Neural crest cell (in vitro differentiated cells): ENCODE results near the gene CBFA2T2. TPM values are rescaled to one million over a fixed set of nuclear protein-coding genes. Genes with fewer than 3 reads are reported as not detected.
"Not testable (repeated sequence)": the region's sequence is repeated elsewhere in the genome, so short reads cannot be mapped to it uniquely, and the experiment has no call there.

ENCODE experiments used
- DNase-seq: peaks from one replicate; pipeline ENCODE4 v3.0.0; 2021; ENCODE audit warnings: low read depth, mixed read lengths, low spot score
- H3K27ac Mint-ChIP-seq: one replicate; pipeline ENCODE4 v1.8.0; 2021; ENCODE audit warnings: mild to moderate bottlenecking, mixed read lengths; ENCODE audit not compliant: unreplicated experiment
- H3K27me3 Mint-ChIP-seq: 2 replicates; pipeline ENCODE4 v1.8.0; 2021; ENCODE audit warnings: low read depth, mild to moderate bottlenecking, mixed read lengths
- H3K36me3 Mint-ChIP-seq: 2 replicates; pipeline ENCODE4 v1.8.0; 2021; ENCODE audit warnings: low read depth, mild to moderate bottlenecking, mixed read lengths
- H3K4me1 Mint-ChIP-seq: 2 replicates; pipeline ENCODE4 v1.8.0; 2021; ENCODE audit warnings: mixed read lengths
- H3K4me3 Mint-ChIP-seq: one replicate; pipeline ENCODE4 v1.8.0; 2021; ENCODE audit warnings: mild to moderate bottlenecking, mixed read lengths
- H3K9me3 Mint-ChIP-seq: 2 replicates; pipeline ENCODE4 v1.8.0; 2021; ENCODE audit warnings: mixed read lengths
- total RNA-seq: library from RNA; stranded (reverse); gene quantifications from 2 replicates; pipeline ENCODE4 v1.2.1, GENCODE V29; 2021
- TF ChIP-seq, protein P1 (sequence below): fragments of 200-600 bp; sonication (generic); conservative IDR thresholded peaks from 2 replicates; pipeline ENCODE4 v1.5.0; 2021; ENCODE audit warnings: antibody characterized with exemption, mild to moderate bottlenecking

Gene CBFA2T2
- total RNA-seq, 1 donor from 2014 or later = 36.5 TPM

DNA sequence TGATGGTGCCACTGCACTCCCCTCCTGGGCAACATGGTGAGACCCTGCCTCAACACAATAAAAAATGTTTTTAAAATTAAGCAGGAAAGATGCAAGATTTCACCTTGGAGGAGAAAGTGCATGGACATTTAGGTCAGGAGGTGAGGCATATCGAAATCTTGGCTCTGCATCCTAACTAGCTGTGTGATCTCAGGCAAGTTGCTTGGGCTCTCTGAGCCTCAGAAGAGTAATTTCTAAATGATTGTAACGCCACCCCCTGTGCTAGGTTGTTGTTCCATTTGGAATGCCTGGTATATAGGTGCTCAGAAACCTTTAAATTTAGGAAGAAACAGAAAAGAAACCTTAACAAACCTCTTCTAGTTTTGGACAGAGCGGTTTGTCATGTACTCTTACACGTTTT is 136.3 kb downstream of the CBFA2T2 start:
- H3K4me1 Mint-ChIP-seq = no peaks in the 10 kb centered on the region
- TF ChIP-seq, protein P1, sequence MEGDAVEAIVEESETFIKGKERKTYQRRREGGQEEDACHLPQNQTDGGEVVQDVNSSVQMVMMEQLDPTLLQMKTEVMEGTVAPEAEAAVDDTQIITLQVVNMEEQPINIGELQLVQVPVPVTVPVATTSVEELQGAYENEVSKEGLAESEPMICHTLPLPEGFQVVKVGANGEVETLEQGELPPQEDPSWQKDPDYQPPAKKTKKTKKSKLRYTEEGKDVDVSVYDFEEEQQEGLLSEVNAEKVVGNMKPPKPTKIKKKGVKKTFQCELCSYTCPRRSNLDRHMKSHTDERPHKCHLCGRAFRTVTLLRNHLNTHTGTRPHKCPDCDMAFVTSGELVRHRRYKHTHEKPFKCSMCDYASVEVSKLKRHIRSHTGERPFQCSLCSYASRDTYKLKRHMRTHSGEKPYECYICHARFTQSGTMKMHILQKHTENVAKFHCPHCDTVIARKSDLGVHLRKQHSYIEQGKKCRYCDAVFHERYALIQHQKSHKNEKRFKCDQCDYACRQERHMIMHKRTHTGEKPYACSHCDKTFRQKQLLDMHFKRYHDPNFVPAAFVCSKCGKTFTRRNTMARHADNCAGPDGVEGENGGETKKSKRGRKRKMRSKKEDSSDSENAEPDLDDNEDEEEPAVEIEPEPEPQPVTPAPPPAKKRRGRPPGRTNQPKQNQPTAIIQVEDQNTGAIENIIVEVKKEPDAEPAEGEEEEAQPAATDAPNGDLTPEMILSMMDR = no peak
- H3K27me3 Mint-ChIP-seq = no peaks in the 10 kb centered on the region
- H3K9me3 Mint-ChIP-seq = no peaks in the 10 kb centered on the region
- H3K4me3 Mint-ChIP-seq = no peak overlapping the region
- no peak overlapping the region for H3K27ac Mint-ChIP-seq
- no peak for DNase-seq
- H3K36me3 Mint-ChIP-seq = peaks cover 24% of the 10 kb centered on the region

DNA sequence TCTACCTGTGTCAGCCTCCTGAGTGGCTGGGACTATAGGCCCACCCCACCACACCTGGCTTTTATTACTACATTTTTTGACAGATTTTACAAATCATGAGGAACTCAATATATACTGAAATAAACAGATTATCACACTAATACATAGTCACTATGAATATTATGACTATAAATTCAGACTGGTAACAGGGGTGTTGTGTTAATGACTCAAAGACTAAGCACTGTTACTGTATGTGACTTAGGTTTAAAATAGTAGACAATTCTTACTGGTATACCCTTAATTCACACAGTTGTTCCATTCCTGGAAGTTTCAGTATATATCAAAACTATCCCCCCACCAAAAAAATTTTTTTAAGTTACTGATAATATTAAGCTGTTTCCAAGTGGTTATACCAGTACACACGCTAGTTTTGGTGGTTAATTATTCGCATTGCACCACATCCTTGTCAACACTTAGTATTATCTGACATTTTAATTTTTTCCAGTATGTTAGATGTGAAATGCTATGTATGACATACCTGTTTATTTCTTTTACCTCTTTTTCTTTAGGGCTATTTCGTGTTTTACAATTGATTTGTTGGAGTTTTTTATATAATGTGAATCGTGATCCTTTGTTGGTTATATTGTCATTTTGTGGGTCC is 137.8 kb downstream of the CBFA2T2 start:
- TF ChIP-seq, protein P1 = no peak
- no peaks in the 10 kb centered on the region for H3K4me1 Mint-ChIP-seq
- no peak for DNase-seq
- no peaks in the 10 kb centered on the region for H3K9me3 Mint-ChIP-seq
- no peaks in the 10 kb centered on the region for H3K27me3 Mint-ChIP-seq
- H3K36me3 Mint-ChIP-seq = peaks cover 24% of the 10 kb centered on the region
- H3K4me3 Mint-ChIP-seq = no peak overlapping the region
- H3K27ac Mint-ChIP-seq = no peak overlapping the region

DNA sequence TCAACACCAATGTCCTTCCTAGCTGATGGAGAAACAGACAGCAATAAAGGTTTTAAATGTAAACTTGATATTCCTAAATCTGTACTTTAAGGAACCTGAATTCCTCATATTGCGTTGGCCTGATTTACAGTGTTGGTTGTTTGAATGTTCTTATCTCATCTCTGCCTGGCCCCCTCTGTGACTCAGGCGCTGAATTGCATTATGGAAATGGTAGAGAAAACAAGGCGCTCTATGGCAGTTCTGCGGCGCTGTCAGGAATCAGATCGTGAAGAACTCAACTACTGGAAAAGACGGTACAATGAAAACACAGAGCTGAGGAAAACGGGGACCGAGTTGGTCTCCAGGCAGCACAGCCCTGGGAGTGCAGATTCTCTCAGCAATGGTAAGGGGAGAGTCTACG is 139.6 kb downstream of the CBFA2T2 start:
- Mint-ChIP-seq H3K4me1 (no peaks in the 10 kb centered on the region), H3K9me3 (no peaks in the 10 kb centered on the region), H3K27me3 (no peaks in the 10 kb centered on the region), H3K4me3 (no peak overlapping the region), H3K27ac (no peak overlapping the region), H3K36me3 (peaks cover 22% of the 10 kb centered on the region)
- TF ChIP-seq, protein P1 = no peak
- DNase-seq = no peak

DNA sequence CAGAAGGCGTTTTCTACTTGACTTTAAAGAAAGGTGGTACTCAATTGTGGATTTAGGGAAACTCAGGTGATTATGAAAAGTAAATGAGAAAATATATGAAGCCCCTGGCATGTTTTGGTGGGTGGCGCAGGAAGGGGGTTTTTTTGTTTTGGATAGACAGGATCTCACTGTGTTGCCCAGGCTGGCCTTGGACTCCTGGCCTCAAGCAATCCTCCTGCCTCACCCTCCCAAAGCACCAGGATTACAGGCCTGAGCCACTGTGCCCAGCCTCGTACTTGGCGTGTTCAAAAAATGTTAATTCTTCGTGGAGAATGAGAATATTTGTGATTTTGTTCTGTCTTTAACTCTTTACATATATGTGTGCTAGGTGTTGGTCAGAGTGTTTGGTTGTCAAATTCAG is 140.1 kb downstream of the CBFA2T2 start:
- Mint-ChIP-seq H3K9me3 (no peaks in the 10 kb centered on the region), H3K4me1 (no peaks in the 10 kb centered on the region), H3K27ac (no peak overlapping the region)

DNA sequence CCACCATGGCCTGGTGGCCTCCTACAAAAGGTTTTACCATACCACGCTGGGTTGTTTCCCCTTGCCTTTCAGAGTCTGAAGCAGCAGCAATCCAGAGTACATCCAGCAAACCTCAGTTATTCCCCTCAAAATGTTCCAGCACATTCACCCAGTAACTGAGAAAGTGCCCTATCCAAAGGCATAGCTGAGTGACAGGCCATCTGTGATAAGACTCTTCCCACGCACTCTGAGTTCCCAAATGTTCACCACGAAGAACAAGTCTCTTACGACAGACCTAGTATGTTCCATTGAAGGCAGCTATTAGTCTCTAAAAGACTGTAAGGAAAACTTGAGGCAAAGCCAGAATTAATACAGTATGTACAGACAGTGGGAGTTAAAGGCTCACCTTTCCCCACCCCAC is 140.6 kb downstream of the CBFA2T2 start:
- TF ChIP-seq, protein P1 = no peak
- Mint-ChIP-seq H3K27ac (peak overlapping the region; percentile 59), H3K27me3 (no peaks in the 10 kb centered on the region), H3K4me1 (no peaks in the 10 kb centered on the region), H3K4me3 (no peak overlapping the region), H3K36me3 (peaks cover 18% of the 10 kb centered on the region), H3K9me3 (no peaks in the 10 kb centered on the region)
- DNase-seq = no peak

More for the DNA sequence above, 140.1 kb downstream of the CBFA2T2 start:
- Mint-ChIP-seq H3K27me3 (no peaks in the 10 kb centered on the region), H3K36me3 (peaks cover 22% of the 10 kb centered on the region), H3K4me3 (no peak overlapping the region)
- DNase-seq = no peak
- TF ChIP-seq, protein P1 = no peak

DNA sequence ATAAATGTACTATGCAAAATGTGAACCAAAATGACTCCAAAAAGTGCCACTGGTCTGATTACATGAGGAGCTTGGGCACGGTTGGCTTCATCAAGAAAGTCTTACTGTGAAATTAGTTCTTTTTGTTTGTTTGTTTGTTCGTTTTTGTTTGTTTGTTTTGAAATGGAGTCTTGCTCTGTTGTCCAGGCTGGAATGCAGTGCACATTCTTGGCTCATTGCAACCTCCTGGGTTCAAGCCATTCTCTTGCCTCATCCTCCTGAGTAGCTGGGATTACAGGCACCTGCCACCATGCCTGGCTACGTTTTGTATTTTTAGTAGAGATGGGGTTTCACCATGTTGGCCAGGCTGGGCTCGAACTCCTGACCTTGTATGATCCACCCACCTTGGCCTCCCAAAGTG is 142.0 kb downstream of the CBFA2T2 start:
- not testable (repeated sequence) for H3K27ac Mint-ChIP-seq, H3K4me1 Mint-ChIP-seq, H3K9me3 Mint-ChIP-seq, H3K27me3 Mint-ChIP-seq, DNase-seq, H3K4me3 Mint-ChIP-seq
- H3K36me3 Mint-ChIP-seq = peaks cover 14% of the 10 kb centered on the region
